ENCODE results near the gene RAB11B. TPM values are rescaled to one million over a fixed set of nuclear protein-coding genes. Genes with fewer than 3 reads are reported as not detected.
"Not testable (repeated sequence)": the region's sequence is repeated elsewhere in the genome, so short reads cannot be mapped to it uniquely, and the experiment has no call there.

The RAB11B gene
- total RNA-seq, 1 donor from 2014 or later: 58.2 TPM

DNA sequence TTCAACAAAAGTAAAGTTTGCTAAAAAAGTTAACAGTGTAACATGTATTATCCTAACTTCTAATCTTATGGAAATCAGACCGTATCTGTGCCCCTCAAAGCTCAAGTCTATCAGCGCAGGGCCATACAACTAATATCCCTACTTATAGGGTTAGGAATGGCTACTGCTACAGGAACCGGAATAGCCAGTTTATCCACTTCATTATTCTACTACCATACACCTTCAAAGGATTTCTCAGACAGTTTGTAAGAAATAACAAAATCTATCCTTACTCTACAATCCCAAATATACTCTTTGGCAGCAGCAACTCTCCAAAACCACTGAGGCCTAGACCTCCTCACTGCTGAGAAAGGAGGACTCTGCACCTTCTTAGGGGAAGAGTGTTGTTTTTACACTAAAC, 4.6 kb upstream of the RAB11B start:
- not testable (repeated sequence) for H3K4me3 ChIP-seq (ENCODE audit: low read depth, low read length); DNase-seq (ENCODE audit: low read depth); H3K27me3 ChIP-seq (ENCODE audit: control insufficient read depth, insufficient read depth, low read length); H3K36me3 ChIP-seq (ENCODE audit: control insufficient read depth, insufficient read depth, low read length)

GRCh38 chr19:8386419-8386818, 3.7 kb upstream of the RAB11B start:
- not testable (repeated sequence) for DNase-seq (ENCODE audit: low read depth)

DNA sequence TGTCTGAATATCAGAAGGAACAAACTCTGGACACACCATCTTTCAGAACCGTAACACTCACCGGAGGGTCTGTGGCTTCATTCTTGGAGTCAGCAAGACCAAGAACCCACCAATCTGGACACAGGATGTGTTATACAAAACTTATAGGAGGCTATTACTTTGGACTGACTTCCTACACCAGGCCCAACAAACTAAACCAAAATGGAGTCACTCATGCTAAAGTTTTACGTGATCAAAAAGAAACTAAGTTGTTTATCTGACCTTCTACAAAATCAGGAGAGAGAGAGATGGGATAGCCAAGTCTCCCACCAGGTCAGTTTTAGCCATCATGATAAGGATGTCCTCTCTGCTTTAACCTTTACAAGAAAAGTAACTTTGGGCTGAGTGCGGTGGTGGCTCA, 3.2 kb upstream of the RAB11B start:
- DNase-seq (ENCODE audit: low read depth): no peak
- no peaks in the 10 kb centered on the region for H3K27me3 ChIP-seq (ENCODE audit: control insufficient read depth, insufficient read depth, low read length)
- no peaks in the 10 kb centered on the region for H3K36me3 ChIP-seq (ENCODE audit: control insufficient read depth, insufficient read depth, low read length)
- no peak for TF ChIP-seq CTCF (IDR thresholded peaks at IDR 0.05; ENCODE audit: insufficient read depth, low read length, poor library complexity, severe bottlenecking)
- no peak overlapping the region for H3K4me3 ChIP-seq (ENCODE audit: low read depth, low read length)

More at GRCh38 chr19:8386419-8386818, 3.7 kb upstream of the RAB11B start:
- H3K27me3 ChIP-seq (ENCODE audit: control insufficient read depth, insufficient read depth, low read length); H3K36me3 ChIP-seq (ENCODE audit: control insufficient read depth, insufficient read depth, low read length); H3K4me3 ChIP-seq (ENCODE audit: low read depth, low read length): not testable (repeated sequence)

- no peak for DNase-seq (ENCODE audit: low read depth)
- TF ChIP-seq CTCF (IDR thresholded peaks at IDR 0.05; ENCODE audit: insufficient read depth, low read length, poor library complexity, severe bottlenecking): no peak
- no peaks in the 10 kb centered on the region for H3K36me3 ChIP-seq (ENCODE audit: control insufficient read depth, insufficient read depth, low read length)
- H3K27me3 ChIP-seq (ENCODE audit: control insufficient read depth, insufficient read depth, low read length): no peaks in the 10 kb centered on the region
- no peak overlapping the region for H3K4me3 ChIP-seq (ENCODE audit: low read depth, low read length)
These were observed 2.2 kb upstream of the RAB11B start for GRCh38 chr19:8387688-8388611.

DNA sequence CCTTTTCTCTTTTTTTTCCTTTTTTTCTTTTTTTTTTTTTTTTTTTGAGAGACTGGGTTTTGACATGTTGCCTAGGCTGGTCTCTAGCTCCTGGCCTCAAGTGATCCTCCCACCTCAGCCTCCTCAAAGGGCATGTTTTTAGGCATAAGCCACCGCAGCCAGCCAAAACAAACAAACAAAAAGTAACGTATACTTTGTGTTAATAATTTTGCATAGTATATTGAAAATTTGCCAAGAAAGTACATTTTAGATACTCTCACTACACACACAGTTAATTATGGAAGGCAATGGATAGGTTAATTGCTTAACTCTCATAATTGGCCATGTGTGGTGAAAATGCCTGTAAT, 1.6 kb upstream of the RAB11B start:
- TF ChIP-seq CTCF (IDR thresholded peaks at IDR 0.05; ENCODE audit: insufficient read depth, low read length, poor library complexity, severe bottlenecking): no peak
- no peak for DNase-seq (ENCODE audit: low read depth)
- Histone ChIP-seq H3K4me3 (ENCODE audit: low read depth, low read length) (no peak overlapping the region), H3K36me3 (ENCODE audit: control insufficient read depth, insufficient read depth, low read length) (no peaks in the 10 kb centered on the region), H3K27me3 (ENCODE audit: control insufficient read depth, insufficient read depth, low read length) (no peaks in the 10 kb centered on the region)

DNA sequence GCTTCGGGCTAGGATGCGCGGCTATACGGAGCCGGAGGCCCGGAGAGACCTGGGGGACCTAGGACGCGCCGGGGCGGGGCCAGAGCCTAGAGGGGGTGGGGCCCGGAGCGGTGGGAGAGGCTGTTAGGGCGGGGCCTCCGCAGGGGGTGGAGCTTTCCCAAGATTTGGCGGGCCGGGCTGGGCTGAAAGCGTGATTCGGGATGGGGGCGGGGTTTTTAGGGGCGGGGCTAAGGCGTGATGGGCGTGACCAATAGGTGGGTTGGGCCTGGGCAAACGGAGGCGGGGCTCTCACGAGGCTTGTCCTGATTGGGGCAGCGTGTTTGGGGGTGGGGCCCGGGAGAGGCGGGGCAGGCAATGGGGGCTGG, 439 bp downstream of the RAB11B start:
- TF ChIP-seq CTCF (IDR thresholded peaks at IDR 0.05; ENCODE audit: insufficient read depth, low read length, poor library complexity, severe bottlenecking): no peak
- Histone ChIP-seq H3K36me3 (ENCODE audit: control insufficient read depth, insufficient read depth, low read length) (no peaks in the 10 kb centered on the region), H3K27me3 (ENCODE audit: control insufficient read depth, insufficient read depth, low read length) (no peaks in the 10 kb centered on the region), H3K4me3 (ENCODE audit: low read depth, low read length) (peak overlapping the region; percentile 90)
- DNase-seq (ENCODE audit: low read depth): peak; percentile 39
